ENCODE results near the gene TIGD1.
A peak's percentile ranks its signal among the peaks of the same experiment; 100 is the strongest.

The TIGD1 gene

DNA sequence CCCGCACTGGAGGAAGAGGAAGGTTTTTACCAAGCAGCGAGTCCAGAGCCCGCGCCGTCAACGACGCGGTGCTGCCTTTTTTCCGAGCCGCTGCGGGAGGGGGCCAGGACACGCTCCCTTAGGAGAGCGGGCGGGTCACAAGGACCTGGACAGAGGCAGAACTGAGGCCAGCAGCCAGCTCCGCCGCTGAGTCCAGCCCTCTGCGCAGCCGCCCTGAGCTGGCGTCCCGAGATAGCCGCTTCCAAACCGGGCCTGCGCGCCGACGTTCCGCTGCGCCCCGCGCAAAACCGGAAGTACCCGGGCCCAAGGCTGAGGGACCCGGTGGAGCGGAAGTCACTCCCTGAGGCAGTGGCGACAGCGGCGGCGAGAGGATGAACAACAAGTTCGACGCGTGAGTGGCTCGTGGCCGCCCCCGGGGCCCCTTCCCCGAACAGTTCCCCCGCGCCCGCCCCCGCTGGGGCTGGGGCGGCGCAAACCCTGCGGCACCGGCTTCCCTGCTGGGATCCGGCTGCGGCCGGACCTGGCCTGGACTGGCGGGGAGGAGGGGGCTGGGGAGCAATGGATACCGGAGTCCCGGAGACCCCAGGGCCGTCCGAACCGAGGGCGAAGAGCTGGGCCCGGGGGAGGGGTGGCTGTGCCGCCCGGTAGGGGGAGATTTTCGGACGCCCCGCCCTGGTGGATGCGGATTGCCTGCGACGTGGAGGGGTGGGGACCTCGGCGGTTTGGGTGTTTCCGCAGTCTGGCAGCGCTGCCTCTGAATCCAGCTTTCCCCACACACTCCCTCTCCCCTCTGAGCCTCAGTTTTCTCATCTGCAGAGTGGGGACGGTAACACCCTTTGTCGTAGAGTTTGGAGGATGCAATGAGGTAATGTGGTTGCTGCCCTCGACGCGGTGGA lies at the start of gene TIGD1, which contains the start of gene EIF4E2:
TIGD1 (minus strand) TSS at position 204 of the 896 bp plus-strand sequence. CDS start 675 bp downstream, outside the sequence.
EIF4E2 (plus strand) TSS at position 336 of the 896 bp plus-strand sequence; CDS start at position 372, 36 bp downstream.
- peak; percentile 72 to 83 (median 81) for DNase-seq (ENCODE audit: low read depth in 2 of 3, low spot score in 2 of 3)

DNA sequence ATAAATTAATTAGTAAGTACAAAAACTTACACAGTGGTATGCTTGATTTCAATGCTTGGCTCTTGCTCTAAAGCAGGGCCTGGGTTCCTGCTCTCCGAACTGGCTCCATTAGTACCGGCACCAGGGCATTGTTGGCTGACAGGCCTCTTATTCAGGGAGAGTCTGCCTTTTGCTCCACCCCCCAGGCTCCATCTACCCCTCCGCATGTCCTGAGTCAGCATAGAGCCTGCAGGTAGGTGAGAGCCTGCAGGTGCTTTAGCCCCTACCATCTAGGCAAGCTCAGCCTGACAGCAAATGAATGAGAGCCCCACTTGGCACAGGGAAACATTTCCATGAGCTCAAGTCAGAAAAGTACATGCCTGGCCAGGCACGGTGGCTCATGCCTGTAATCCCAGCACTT lies 47.9 kb upstream of the TIGD1 start:
- DNase-seq (ENCODE audit: low read depth in 2 of 3, low spot score in 2 of 3): no peak

DNA sequence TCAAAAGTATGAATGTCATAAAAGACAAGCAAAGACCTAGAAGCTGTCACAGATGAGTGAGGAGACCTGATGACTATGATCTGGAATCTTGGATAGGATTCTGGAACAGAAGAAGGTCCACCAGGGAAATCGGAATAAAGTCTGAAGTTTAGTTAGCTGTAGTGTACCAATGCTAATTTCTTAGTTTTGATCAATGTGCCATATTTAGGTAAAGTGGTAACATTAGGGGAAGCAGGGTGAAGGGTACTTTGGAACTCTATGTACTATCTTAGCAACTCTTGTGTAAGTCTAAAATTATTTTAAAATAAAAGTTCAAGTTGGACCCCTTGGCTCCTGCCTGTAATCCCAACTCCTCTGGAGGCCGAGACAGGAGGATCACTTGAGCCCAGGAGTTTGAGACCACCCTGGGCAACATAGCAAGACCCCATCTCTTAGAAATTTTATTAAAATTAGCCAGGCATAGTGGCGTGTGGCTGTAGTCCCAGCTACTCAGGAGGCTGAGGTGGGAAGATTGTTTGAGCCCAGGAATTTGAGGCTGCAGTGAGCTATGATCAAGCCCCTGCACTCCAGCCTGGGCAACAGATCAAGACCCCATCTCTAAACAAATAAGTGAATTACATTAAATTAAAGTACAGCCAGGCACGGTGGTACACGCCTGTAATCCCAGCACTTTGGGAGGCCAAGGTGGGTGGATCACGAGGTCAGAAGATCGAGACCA lies 47.2 kb upstream of the TIGD1 start:
- no peak for DNase-seq (ENCODE audit: low read depth in 2 of 3, low spot score in 2 of 3)

DNA sequence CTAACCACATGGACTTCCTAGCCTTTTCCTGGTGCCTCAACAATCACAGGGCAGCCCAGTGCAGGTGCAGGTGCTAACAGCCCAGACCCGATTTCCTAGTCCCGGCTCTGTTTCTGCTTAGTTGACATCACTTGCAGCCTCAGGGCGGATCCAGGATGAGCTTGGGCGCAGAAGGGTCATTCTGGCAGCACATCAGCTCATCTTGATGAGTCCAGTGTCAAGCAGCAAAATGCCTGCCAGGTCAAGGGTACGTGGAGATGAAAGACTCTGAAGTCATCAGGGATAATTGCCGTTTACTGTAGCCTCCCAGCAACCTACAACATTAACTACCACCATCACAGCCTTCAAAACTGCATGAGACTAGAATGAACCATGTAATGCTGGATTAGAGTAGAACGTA lies 43.6 kb upstream of the TIGD1 start:
- no peak for DNase-seq (ENCODE audit: low read depth in 2 of 3, low spot score in 2 of 3)

DNA sequence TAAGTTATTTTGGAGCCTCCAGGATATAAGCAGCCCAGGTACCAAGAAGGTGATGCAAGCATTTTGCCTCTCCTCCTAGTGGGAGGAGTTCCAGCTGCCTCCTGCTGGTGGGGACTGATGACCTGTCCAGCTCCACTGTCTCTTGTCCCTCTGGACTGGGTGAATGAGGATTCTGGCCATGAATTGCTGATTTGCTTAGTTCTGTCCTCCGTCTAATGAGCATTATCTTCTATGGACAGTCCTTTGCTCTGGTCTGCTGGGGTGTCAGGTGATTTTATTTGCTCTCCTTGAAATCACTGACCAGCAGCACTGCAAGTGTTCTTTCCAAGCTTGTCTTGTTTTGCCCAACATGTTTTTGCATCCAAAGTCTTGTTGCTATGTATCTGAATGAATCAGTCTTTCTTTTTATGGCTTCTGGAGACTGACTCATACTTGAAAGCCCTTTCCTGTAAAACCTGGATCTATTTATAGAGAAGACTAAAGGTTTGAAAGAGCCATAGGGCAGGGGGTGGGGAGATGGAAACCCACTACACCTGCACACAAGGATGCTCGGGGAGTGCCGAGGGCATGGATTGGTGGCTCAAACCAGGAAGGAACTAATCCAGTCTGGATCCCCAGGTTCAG lies 42.5 kb upstream of the TIGD1 start:
- DNase-seq (ENCODE audit: low read depth in 2 of 3, low spot score in 2 of 3): no peak

DNA sequence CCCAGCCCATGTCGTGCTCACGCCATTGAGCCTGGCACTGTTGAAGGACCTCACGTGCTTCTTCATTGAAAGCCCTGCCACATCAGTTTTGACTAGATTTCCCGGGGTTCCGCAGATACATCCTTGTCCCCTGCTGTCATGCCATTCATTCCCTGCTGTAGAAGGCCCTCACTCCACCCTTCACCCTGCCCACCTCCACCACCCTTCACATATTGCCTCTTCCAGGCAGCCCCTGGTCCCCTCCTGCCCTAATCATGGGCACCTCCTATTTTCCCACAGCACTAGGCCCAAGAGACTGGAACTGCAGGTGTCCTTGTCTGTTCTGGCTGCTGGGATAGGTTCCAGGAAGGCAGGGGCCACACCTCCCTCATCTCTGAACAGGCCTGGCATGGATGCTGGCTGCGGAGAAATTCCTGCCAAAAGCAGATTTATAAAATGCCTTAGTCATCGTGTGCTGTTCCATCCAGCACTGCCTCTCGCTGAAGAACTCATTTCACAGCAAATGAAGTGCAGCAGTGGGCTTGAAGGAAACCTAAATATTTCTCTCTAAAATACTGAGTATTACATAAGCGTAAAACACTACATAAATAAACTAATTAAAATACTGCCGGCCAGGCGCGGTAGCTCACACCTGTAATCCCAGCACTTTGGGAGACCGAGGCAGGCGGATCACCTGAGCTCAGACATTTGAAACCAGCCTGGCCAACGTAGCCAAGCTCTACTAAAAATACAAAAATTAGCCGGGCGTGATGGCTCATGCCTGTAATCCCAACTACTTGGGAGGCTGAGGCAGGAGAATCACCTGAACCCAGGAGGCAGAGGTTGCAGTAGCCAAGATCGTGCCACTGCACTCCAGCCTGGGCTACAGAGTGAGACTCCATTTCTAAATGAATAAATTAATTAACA lies 38.6 kb upstream of the TIGD1 start:
- DNase-seq (ENCODE audit: low read depth in 2 of 3, low spot score in 2 of 3): no peak

DNA sequence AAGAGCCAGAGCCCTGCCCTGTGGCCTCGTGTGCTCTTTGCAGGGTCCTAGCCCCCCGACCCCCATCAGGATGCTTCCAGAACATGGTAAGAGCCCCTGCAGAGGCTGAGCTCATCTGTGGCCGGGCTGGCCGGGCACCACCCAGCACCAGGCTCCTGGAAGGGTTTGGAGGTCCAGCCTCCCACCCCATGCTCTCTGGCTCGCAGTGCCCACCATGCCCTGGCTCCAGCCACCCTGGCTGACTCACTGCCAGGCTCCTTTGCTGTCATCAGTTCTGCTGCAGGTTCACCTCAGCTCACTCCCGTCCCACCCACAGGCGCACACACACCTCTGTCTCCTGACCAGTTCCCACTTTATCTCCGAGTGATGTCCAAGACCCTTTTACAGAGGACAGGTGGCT lies 37.7 kb upstream of the TIGD1 start:
- no peak for DNase-seq (ENCODE audit: low read depth in 2 of 3, low spot score in 2 of 3)

DNA sequence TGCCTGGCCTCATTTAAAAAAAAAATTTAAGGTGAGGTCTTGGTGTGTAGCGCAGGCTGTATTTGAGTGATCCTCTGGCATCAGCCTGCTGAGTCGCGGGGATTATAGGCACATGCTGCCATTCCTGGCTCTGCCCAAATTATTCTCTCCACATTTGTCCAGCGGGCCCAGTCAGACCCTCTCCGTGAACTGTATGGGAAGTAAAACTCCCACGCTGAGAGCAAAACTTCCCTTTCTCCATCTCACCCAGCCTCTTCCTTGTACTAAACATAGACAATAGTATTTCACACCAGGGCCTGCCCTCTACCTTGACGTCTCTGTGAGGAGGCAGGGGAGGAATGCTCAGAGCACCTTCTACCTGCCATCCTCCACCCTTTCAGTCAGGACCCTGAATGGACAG lies 37.2 kb upstream of the TIGD1 start:
- DNase-seq (ENCODE audit: low read depth in 2 of 3, low spot score in 2 of 3): no peak

DNA sequence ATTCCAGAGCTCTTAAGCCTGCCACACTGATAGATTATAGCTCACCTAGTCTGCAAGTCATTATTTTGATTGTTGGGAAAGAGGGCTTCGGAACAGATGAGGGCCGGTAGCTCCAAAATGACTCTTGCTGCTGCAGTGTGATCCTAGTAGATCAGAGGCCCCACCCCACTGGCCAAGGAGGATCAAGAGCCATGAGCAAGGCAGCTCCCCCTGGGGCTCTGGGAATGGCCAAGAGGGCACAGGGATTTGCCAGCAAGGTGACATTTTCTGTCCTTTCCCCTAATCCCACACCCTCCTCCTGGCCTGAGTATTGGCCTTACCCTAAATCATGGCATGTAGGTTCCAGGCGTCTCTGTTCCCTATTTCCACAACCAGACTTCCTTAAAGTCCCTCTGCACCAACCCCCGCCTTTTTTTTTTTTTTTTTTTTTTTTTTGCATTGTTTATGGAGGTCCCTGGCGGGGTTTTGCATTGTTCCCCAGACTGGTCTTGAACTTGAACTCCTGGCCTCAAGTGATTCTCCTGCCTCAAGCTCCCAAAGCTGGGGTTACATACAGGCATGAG lies 36.7 kb upstream of the TIGD1 start:
- DNase-seq (ENCODE audit: low read depth in 2 of 3, low spot score in 2 of 3): no peak

DNA sequence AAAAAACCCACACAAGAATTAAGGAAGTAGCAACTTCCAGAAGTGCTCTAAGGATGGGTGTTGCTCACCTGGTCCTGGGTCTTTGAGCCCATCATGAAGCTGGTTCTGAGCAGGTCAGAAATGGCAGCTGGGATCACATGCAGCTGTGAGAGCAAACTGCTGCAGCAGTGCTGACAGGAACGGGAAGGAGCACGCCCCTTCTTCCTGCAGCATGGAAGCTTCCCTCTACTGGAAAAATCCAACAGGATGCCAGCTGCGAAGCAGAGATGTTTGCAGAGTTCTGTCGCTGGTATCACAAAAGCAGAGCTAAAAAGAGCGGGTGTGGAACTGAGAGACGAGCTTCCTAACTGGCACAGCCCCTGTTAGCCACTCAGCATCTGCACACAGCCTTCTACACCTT lies 33.9 kb upstream of the TIGD1 start:
- no peak for DNase-seq (ENCODE audit: low read depth in 2 of 3, low spot score in 2 of 3)

DNA sequence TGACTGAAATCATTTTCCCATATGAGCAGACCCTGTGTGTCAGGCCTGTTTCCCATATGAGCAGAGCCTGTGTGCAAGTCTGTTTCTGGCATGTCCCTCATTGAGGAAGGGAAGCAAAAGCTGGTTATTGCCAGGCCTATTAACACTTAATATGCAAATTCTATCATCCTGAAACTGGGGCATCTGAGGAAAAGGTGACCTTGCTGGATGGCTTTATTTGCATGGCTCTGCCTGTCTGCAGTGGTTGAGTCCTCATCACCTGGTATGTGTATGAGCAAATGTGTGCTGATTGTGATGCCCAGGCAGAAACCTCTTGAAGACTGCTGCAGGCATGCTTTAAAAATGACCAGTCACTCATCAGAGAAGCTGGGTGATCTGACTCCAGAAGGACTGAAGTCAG lies 31.4 kb upstream of the TIGD1 start:
- no peak for DNase-seq (ENCODE audit: low read depth in 2 of 3, low spot score in 2 of 3)

DNA sequence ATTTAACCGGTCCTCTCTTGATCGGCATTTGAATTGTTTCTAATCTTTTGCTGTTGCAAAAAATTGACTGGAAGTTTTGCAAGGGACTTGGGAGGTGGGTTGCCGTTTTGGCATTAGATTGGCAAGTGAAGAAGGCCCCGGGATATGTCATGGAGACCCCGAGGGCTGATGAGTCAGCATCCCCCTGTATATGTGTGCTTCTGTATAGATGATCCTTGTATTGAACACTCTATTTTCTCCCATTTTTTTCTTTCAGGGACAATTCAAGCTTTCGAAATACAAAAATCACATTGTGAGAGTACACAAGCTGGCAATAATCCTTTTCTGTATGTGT lies 30.3 kb upstream of the TIGD1 start:
- DNase-seq (ENCODE audit: low read depth in 2 of 3, low spot score in 2 of 3): no peak

DNA sequence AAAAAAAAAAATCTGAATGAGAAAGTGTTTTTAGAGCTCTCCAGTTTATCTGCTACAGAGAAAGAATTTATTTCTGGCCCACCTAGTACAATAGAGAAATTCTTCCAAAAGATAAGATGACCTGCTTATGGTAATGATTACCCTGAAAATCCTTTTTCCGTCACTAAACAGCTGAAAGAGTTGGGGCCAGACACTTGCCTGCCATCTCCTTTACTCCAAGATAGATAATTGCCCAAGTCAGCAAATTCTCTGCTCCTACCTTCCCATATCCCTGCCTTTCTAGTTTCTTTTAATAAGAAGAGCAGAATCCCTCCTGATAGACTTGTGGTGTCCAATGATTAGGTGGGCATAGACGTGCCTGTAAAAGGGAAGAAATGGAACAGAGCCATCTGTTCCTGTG lies 28.3 kb upstream of the TIGD1 start:
- no peak for DNase-seq (ENCODE audit: low read depth in 2 of 3, low spot score in 2 of 3)

DNA sequence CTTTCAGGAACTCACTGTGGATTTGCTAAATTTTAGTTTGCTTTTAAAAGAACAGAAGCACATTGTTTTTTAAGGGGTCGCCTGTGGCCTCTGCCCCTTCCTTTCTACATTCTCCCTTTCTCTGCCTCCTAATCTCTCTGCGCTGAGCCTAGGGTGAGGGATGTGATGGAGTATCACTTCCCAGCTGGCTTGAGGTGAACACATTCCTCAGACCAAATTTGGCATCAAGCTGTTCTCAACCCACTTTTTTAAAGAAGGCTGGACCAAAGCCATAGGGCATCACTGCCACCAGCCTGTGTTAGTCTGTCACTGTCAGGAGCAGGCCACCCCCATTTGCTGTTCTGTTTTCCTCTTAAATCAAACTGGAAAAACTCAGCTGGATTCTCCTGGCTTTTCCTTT lies 27.5 kb upstream of the TIGD1 start:
- DNase-seq (ENCODE audit: low read depth in 2 of 3, low spot score in 2 of 3): no peak

DNA sequence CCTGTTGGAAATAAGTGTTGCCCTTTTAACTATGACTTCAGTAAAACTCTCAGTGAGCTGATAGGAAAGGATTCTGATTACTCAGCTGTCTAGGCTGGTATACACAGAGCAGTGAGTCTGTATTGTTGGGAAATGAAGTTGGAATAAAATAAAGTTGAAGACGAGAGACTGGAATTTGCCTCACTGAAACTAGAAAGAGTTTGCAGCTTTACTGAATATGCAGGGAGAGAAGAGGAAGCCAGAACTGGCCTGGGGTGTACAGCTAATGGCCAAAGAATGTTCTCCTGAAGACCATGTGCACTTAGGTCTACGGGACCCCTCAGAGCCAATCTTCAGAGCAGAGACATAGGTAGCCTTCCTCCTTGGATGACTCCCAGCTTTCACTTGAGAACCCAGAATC lies 26.6 kb upstream of the TIGD1 start:
- no peak for DNase-seq (ENCODE audit: low read depth in 2 of 3, low spot score in 2 of 3)

DNA sequence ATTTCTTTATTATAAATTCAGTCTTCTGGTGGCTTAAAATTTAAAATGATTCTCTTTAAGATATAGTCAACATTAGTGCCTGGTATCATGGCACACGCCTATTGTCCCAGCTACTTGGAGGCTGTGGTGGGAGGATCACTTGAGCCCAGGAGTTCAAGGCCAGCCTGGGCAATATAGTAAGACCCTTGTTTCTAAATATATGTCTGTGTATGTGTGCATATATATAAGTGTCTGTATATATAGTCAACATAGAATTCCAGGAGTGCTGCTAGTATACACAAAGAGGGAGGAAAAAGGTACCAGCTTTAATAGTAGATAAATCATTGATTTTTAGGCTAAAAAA lies 25.0 kb upstream of the TIGD1 start:
- no peak for DNase-seq (ENCODE audit: low read depth in 2 of 3, low spot score in 2 of 3)

DNA sequence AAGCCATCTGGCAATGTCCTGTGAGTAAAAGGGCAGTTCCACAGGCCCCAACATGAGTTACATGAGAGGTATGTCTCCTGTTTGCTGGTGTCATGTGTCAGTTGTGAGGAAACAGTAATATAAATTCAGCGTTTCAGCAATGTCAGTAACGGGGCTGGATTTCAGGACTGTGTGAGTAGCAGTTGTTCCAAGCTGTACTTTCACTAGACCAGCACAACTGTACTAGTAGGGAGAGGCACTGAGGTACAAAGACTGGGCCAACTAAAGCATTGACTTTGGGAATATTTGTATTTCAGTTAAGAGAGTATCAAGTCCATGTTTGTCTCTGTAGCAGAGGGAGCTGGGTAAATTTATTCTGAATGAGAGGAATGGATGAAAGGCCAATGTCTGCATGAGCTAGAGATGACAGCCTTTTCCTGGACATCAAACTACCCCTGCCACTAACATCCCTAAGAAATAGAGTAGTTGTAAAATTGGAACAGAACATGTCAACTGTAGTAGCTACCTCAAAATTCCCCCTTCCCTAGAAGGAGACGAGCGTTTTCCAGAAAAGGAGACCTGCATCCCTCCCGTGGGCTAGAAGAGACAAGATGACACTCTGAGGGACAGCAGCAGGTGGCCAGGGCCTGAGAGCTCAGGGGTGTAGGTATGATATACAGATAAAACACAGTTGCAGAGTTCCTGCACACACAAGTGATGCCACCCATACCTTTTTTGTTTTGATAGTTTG lies 24.5 kb upstream of the TIGD1 start:
- no peak for DNase-seq (ENCODE audit: low read depth in 2 of 3, low spot score in 2 of 3)

DNA sequence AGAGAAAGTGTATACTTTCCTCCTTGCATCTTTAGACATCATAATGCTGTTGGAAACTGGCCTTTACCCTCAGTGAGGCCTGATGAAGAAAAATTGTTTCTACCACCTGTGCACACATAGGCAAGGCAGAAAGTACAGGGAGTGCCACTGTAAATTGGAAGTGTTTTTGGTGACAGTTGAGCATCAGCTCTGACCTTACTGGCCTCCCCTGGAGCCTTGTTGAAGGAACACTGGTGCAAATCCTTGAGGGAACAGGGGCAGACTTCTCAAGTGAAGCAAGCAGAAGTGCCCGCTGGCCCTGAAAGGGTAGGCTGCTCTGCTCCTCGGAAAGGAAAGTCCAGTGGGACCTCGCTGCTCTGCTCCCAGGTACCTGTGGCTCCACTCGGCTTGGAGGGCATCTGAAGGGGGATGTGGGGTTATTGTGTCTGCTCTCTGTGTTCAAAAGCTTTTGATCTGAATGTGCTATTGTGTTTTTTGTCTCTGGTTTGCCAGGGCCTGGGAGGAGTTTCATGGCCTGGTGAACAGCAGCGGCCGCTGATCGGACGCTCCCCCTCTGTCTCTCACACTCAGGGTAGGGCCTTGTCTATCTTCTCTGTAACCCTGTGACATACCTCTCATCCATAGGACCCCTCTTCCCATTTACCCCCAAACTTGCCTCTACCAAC lies 23.5 kb upstream of the TIGD1 start:
- no peak for DNase-seq (ENCODE audit: low read depth in 2 of 3, low spot score in 2 of 3)

DNA sequence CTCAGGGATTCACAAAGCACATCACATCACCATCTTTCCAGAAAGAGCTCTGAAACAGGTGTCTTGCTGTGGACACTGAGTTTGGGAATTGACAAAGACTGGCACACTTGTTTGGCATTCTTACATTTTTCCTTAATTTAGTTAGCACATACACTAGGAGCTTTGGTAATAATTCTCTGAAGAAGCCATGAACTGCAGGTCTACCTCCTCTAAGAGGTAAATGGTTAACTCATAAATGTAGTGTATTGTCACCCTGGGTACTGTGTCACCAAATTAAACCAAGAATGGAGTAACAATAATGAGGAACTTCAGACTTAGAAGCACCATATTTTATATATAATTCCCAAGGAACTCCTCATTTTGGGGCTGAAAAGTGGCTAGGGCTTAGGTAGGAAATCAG lies 22.7 kb upstream of the TIGD1 start:
- DNase-seq (ENCODE audit: low read depth in 2 of 3, low spot score in 2 of 3): no peak

DNA sequence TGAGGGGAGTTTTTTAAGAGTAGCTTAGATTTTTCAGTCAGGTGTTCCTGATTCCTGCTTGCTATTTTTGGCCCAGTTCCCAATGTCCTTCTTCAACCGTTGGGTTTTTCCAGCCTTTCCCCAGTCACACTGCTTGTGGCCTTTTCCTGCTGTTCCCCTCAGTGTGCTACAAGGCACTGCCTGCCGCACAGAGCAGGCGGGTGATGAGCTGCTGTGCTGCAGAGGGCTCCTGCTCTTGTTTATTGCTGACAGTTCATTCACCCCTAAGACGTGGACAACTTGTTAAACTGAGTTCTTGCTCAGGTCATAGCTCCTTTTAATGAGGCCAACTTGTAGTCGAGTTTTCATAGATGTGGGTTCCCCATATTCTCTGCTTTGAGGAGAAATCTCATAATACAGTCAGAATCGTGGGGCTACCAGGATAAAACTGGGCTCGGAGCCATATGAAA lies 20.7 kb upstream of the TIGD1 start:
- no peak for DNase-seq (ENCODE audit: low read depth in 2 of 3, low spot score in 2 of 3)

Data from activated CD8-positive, alpha-beta memory T cell treated with anti-CD3 and anti-CD28 coated beads for 48 hours (primary cell).